ENCODE measurements around the gene ATG16L1.

Gene ATG16L1

DNA sequence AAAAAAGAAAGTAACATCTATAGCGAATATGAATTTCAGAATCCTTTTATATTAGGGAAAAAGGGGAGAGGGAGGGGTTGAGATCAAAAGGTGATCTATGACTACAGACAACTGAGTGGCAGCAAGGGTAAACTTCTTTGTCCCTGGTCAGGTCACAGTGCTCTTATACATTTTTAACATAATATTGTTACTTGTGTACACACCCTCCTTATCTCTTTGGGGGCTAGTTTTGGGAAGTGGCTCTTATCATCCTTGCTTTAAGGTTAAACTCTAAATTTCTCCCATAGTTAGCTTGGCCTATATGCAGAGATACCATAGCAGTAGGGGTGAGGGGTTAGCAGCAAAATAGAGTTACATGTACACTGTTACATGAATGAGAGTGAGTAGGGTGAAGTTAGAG is 31.6 kb upstream of the ATG16L1 start:
- H3K27ac ChIP-seq = no peak overlapping the region
- TF ChIP-seq, protein P1, sequence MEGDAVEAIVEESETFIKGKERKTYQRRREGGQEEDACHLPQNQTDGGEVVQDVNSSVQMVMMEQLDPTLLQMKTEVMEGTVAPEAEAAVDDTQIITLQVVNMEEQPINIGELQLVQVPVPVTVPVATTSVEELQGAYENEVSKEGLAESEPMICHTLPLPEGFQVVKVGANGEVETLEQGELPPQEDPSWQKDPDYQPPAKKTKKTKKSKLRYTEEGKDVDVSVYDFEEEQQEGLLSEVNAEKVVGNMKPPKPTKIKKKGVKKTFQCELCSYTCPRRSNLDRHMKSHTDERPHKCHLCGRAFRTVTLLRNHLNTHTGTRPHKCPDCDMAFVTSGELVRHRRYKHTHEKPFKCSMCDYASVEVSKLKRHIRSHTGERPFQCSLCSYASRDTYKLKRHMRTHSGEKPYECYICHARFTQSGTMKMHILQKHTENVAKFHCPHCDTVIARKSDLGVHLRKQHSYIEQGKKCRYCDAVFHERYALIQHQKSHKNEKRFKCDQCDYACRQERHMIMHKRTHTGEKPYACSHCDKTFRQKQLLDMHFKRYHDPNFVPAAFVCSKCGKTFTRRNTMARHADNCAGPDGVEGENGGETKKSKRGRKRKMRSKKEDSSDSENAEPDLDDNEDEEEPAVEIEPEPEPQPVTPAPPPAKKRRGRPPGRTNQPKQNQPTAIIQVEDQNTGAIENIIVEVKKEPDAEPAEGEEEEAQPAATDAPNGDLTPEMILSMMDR (IDR thresholded peaks at IDR 0.05) = no peak
- TF ChIP-seq ZFX (IDR thresholded peaks at IDR 0.05; ENCODE audit: borderline replicate concordance) = no peak

DNA sequence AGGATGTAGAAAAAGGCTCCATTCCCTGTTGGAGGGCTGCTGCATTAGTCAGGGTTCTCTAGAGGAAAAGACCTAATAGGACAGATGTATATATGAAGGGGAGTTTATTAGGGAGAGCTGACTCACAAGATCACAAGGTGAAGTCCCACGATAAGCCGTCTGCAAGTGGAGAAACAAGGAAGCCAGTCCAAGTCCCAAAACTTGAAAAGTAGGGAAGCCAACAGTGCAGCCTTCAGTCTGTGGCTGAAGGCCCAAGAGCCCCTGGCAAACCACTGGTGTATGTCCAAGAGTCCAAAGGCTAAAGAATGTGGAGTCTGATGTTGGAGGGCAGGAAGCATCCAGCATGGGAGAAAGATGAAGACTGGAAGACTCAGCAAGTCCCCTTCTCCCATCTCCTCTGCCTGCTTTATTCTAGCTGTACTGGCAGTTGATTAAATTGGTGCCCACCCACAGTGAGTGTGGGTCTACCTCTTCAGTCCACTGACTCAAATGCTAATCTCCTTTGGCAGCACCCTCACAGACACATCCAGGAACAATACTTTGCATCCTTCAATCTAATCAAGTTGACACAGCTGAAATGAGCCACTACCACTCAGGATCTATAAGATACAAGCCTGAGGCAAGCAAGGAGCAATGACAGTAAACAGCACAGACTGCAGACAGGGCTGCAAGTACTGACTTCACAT is 30.0 kb upstream of the ATG16L1 start:
- TF ChIP-seq ZFX (IDR thresholded peaks at IDR 0.05; ENCODE audit: borderline replicate concordance) = no peak
- TF ChIP-seq, protein P1 (IDR thresholded peaks at IDR 0.05) = no peak
- H3K27ac ChIP-seq = no peak overlapping the region

DNA sequence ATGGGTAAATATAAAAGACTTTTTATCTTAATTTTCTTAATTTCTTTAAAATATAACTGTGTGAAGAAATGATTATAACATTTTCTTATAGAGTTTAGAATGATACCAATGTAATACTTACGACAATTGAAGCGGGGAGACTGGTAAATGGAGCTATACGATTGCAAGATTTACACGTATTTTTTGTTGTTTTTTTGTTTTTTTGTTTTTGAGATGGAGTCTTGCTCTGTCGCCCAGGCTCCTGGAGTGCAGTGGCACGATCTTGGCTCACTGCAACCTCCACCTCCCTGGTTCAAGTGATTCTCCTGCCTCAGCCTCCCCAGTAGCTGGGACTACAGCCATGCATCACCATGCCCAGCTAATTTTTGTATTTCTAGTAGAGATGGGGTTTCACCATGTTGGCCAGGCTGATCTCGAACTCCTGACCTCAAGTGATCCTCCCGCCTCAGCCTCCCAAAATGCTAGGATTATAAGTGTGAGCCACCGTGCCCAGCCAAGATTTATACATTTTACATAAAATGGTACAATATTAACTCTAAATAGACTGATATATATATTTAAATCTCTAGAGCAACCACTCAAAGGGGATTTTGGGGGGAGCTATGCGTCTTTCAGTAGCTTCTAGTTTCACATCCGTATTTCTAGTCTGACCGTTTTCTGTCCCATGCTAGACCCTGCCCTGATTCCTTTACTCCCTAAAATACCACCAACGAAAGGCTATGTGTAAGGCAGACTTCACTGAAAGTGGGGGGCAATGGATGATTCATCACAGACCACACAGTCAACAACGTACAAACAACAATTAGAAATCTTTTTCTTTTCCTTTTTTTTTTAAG is 28.2 kb upstream of the ATG16L1 start:
- no peak overlapping the region for H3K27ac ChIP-seq
- no peak for TF ChIP-seq ZFX (IDR thresholded peaks at IDR 0.05; ENCODE audit: borderline replicate concordance)

DNA sequence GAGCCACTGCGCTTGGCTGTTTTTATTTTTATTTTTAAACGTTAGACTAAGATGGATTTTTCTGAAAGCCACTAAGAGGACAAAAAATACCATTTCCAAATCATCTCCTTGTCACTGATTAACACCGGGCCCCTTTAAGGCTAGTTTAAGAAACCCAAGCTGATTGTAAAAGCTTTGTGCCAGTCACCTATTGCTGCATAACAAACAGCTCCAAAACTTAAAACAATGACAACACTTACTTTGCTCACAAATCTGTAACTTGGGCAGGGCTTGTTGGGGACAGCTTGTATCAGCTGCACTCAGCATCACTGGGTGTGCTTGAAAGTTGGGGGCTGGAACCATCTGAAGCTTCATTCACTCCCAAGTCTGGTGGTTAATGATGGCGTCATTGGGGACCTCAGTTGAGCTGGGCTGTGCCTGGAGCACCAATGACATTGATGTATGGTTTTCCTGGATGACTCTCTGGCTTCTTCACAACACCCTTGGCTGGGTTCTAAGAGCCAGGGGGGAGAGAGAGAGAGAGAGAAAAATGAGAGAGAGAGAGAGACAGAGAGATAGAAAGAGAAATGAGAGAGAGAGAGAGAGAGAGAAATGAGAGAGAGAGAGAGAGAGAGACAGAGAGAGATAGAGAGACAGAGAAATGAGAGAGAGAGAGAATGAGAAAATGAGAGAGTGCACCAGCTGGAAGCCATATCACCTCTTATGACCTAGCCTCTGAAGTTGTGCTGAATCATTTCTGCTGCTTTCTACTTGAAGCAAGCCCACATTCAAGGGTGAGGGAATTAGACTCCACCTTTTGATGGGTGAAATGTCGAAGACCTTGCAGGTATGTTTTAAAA is 26.0 kb upstream of the ATG16L1 start:
- no peak for TF ChIP-seq ZFX (IDR thresholded peaks at IDR 0.05; ENCODE audit: borderline replicate concordance)
- TF ChIP-seq, protein P1 (IDR thresholded peaks at IDR 0.05) = no peak
- H3K27ac ChIP-seq = no peak overlapping the region

DNA sequence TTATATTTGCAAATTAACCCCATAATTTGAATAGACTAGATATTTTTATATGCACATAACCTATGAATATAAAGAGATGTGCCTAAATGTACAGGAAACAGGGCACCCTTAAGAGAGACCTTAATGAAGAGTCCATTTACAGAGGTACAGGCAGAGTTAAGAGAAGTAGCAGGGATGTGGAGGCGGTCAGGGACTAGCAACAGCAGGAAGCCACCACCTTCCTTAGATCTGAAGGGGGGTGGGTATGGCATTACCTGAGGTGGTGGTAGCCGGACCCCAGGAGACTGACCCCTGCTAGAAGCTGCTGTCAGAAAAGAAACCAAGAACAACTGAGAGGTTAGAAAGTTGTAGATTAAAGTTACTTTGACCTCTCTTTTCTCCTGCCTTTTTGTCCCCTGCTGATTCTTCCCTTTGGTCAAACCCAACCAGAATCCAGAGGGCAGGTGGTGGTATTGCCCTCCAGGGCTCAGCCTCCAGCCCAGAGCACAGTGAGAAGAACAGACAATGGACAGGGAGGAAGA is 24.9 kb upstream of the ATG16L1 start:
- no peak overlapping the region for H3K27ac ChIP-seq
- TF ChIP-seq, protein P1 (IDR thresholded peaks at IDR 0.05) = no peak
- TF ChIP-seq ZFX (IDR thresholded peaks at IDR 0.05; ENCODE audit: borderline replicate concordance) = no peak

DNA sequence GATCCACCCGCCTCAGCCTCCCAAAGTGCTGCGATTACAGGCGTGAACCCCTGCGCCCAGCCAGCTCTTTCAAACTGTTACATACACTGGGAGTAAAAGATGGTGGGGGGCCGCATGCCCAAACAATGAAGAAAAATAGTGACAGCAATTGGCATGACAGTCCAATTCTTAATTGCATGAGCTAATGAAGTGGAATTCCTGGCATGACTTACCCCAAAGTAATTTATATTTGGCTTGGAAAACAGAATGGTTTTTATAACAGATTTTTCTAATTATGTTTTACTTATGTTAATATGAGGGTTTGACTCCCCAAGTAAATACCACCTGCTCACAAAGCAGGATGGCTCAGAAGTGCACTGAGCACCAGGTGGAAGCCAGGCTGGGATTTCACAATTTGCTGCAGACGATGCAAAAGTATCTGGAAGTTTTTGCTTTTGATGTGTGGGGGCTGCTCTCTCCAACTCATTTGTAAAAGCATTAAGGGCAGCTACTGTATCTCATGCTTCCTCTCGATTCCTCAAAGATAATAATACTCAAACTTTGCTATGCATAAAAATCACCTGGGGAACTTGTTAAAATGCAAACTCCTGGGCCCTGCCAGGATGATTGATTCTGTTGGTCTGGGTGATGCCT is 24.0 kb upstream of the ATG16L1 start:
- no peak overlapping the region for H3K27ac ChIP-seq
- TF ChIP-seq, protein P1 (IDR thresholded peaks at IDR 0.05) = no peak
- TF ChIP-seq ZFX (IDR thresholded peaks at IDR 0.05; ENCODE audit: borderline replicate concordance) = no peak

DNA sequence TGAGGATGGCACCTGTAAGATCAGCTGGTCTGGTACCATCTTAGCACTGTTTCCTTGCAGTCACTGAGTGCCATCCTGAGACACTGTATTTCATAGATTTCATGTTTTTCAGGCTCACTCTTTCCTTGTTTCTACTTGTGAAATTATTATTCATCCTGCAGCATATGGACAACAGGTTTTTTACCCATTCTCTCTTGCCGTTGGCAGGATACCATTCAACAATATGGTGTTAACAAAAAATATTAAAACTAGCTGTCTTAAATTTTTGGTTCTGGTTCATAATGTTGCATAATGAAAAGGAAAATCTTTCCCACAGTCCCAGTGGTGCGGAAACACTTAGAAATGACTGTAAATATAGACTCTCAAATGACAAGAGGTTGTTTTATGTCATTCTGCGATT is 23.1 kb upstream of the ATG16L1 start:
- H3K27ac ChIP-seq = no peak overlapping the region
- no peak for TF ChIP-seq ZFX (IDR thresholded peaks at IDR 0.05; ENCODE audit: borderline replicate concordance)
- TF ChIP-seq, protein P1 (IDR thresholded peaks at IDR 0.05) = no peak
